OCI-LY3 (cell line): Measurements from ENCODE around the gene GALR2.
A peak's percentile ranks its signal among the peaks of the same experiment; 100 is the strongest.

Source experiments
- H2AFZ ChIP-seq: fragments of 200-600, 300-600 bp; shearing (Covaris generic); 2 replicates; pipeline ENCODE4 v1.6.0; 2014; ENCODE audit warnings: antibody characterized with exemption, low read depth, low read length
- H3K27ac ChIP-seq: fragments of 200-600, 300-600 bp; sonication (generic); 2 replicates; pipeline ENCODE4 v1.5.1; 2014; ENCODE audit warnings: mild to moderate bottlenecking, low read length, moderate library complexity, mixed read lengths
- H3K27me3 ChIP-seq: fragments of 200-600, 300-600 bp; sonication (generic); 2 replicates; pipeline ENCODE4 v1.6.1; 2014; ENCODE audit warnings: low read depth, low read length, mixed read lengths
- H3K36me3 ChIP-seq: fragments of 200-600, 300-600 bp; sonication (generic); replicated peaks from 2 replicates; pipeline ENCODE3; 2014; ENCODE audit warnings: low read depth, low read length, mixed read lengths
- H3K4me1 ChIP-seq: fragments of 300-600, 200-600 bp; sonication (generic); 2 replicates; pipeline ENCODE4 v1.6.1; 2014; ENCODE audit warnings: low read length, mixed read lengths
- H3K4me2 ChIP-seq: fragments of 200-600, 300-600 bp; sonication (generic); 2 replicates; pipeline ENCODE4 v1.6.1; 2014; ENCODE audit warnings: low read length, mixed read lengths
- H3K4me3 ChIP-seq: fragments of 300-600, 200-600 bp; sonication (generic); 2 replicates; pipeline ENCODE4 v1.5.1; 2014; ENCODE audit warnings: antibody characterized with exemption, mild to moderate bottlenecking, low read length, moderate library complexity
- H3K79me2 ChIP-seq: fragments of 300-600, 200-600 bp; shearing (Covaris generic); 2 replicates; pipeline ENCODE4 v1.6.1; 2014; ENCODE audit warnings: mild to moderate bottlenecking, low read length, mixed read lengths
- H3K9ac ChIP-seq: fragments of 300-600, 200-600 bp; shearing (Covaris generic); 2 replicates; pipeline ENCODE4 v1.6.0; 2014; ENCODE audit warnings: mild to moderate bottlenecking, low read length, moderate library complexity
- H3K9me3 ChIP-seq: fragments of 200-600, 300-600 bp; shearing (Covaris generic); 2 replicates; pipeline ENCODE4 v1.6.1; 2014; ENCODE audit warnings: low read length, mixed read lengths; ENCODE audit not compliant: insufficient read depth
- H4K20me1 ChIP-seq: fragments of 200-600, 300-600 bp; sonication (generic); 2 replicates; pipeline ENCODE4 v1.6.1; 2016; ENCODE audit warnings: low read length, mixed read lengths; ENCODE audit not compliant: insufficient read depth
- EZH2phosphoT487 ChIP-seq: fragments of 200-600 bp; shearing (Covaris generic); IDR thresholded peaks from 2 replicates; pipeline ENCODE4 v1.6.1; 2018; ENCODE audit warnings: antibody characterized with exemption, mixed run types, low read depth
- TF ChIP-seq, protein P1 (sequence below): fragments of 200-600, 300-600 bp; sonication (generic); IDR thresholded peaks from 2 replicates; pipeline ENCODE4 v1.5.1; 2014; ENCODE audit warnings: antibody characterized with exemption, low read length, low read depth

GALR2 gene

DNA sequence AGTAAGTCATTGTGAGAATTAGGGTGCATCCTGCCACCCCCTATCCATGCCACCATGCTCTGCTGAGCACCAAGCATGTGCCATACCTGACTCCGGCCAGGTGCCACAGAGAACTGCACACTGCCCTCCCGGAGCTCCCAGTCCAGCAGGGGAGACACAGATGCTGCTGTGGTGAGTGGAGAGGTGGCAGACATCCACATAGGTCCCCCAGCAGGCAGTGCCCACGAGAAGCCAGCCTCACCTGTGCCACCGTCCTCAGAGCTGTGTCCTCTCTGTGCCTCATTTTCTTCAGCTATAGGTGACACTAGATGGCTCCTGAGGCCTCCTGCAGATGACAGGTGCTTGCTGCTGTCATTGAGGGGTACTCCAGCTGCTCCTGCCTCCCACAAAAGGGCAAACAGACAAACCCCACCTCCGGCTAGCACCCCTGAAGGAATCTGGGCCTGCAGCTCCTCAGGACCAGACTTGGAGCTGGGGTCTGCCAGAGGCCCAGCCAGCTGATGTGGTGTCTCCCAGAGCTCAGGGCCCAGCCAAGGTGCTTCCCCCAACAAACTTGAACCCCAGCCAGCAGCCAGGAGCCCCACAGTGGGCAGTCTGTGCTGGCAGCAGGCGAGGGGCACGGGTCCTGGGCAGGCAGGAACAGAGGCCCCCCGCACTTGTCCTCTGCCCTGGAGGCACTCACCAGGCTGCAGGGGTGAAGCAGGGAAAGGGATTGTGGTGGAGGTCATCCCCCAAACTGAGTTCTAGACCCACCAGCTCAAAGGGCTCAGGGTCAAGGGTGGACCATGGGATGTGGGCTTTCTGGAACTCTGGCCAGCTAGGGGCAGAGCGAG lies 49.4 kb downstream of the GALR2 start:
- Histone ChIP-seq H3K4me2 (no peak overlapping the region), H2AFZ (no peak overlapping the region), H3K4me1 (peaks cover 3% of the 10 kb centered on the region; the same call in 1 of the 2 replicates), H3K4me3 (no peak overlapping the region), H3K9me3 (no peaks in the 10 kb centered on the region), H3K9ac (no peak overlapping the region), H3K79me2 (no peaks in the 10 kb centered on the region), H3K36me3 (no peaks in the 10 kb centered on the region), H3K27me3 (no peaks in the 10 kb centered on the region), H3K27ac (no peak overlapping the region), H4K20me1 (no peaks in the 10 kb centered on the region)
- TF ChIP-seq, protein P1, sequence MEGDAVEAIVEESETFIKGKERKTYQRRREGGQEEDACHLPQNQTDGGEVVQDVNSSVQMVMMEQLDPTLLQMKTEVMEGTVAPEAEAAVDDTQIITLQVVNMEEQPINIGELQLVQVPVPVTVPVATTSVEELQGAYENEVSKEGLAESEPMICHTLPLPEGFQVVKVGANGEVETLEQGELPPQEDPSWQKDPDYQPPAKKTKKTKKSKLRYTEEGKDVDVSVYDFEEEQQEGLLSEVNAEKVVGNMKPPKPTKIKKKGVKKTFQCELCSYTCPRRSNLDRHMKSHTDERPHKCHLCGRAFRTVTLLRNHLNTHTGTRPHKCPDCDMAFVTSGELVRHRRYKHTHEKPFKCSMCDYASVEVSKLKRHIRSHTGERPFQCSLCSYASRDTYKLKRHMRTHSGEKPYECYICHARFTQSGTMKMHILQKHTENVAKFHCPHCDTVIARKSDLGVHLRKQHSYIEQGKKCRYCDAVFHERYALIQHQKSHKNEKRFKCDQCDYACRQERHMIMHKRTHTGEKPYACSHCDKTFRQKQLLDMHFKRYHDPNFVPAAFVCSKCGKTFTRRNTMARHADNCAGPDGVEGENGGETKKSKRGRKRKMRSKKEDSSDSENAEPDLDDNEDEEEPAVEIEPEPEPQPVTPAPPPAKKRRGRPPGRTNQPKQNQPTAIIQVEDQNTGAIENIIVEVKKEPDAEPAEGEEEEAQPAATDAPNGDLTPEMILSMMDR = peak; percentile 48
- TF ChIP-seq EZH2phosphoT487 = no peak

DNA sequence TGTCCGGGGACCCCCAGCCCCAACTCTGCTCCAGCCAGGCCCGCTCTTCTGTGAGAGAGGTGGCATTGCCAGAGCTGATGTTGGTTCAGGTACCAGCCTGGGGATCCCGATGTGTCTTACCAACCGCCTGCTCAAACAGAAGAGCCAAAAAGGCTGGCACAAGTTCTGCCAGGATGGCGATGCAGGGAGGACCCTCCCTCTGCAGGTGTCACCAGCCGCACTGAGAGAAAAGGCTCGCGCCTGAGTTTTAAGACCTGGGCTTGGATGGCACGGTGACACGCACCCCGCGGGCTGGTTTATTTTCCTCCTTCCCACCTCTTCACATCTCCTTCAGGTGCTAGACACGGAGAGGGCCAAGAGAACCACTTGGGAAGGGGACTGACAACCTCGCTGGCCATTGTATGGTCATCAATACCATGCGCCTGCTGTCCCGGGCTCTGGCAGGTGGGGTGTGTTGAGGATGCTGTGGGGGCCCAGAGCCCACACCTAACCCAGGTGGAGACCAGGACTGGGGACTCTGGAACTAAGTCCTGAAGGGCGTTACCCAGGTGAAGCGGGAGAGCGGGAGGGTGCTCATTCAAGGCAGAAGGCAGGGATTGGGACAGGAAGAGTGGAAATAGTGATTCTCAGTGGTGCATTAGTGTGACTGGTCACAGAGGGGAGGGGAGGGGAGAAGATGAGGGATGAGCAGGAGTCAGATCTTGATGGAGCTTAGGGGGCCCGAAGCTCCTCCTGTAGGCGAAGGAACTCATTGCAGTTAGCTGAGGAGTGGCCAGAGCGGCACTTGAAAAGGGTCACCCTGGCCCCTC lies 50.2 kb downstream of the GALR2 start:
- TF ChIP-seq, protein P1 = peak; percentile 24
- no peak for TF ChIP-seq EZH2phosphoT487
- no peaks in the 10 kb centered on the region for H3K9me3 ChIP-seq
- H3K27me3 ChIP-seq = no peaks in the 10 kb centered on the region
- peaks cover 3% of the 10 kb centered on the region; the same call in 1 of the 2 replicates for H3K4me1 ChIP-seq
- no peak overlapping the region for H3K27ac ChIP-seq
- H3K9ac ChIP-seq = no peak overlapping the region
- no peaks in the 10 kb centered on the region for H4K20me1 ChIP-seq
- no peak overlapping the region for H2AFZ ChIP-seq
- no peak overlapping the region for H3K4me3 ChIP-seq
- no peaks in the 10 kb centered on the region for H3K79me2 ChIP-seq
- no peak overlapping the region for H3K4me2 ChIP-seq
- H3K36me3 ChIP-seq = no peaks in the 10 kb centered on the region

- no peaks in the 10 kb centered on the region for H3K36me3 ChIP-seq
- H3K9me3 ChIP-seq = no peaks in the 10 kb centered on the region
- H3K4me2 ChIP-seq = no peak overlapping the region
- no peaks in the 10 kb centered on the region for H3K79me2 ChIP-seq
- no peaks in the 10 kb centered on the region for H4K20me1 ChIP-seq
- no peak overlapping the region for H3K4me3 ChIP-seq
- peaks cover 3% of the 10 kb centered on the region; the same call in 1 of the 2 replicates for H3K4me1 ChIP-seq
- TF ChIP-seq, protein P1 = no peak
- no peak for TF ChIP-seq EZH2phosphoT487
- no peak overlapping the region for H3K27ac ChIP-seq
- H2AFZ ChIP-seq = no peak overlapping the region
- H3K9ac ChIP-seq = no peak overlapping the region
- H3K27me3 ChIP-seq = no peaks in the 10 kb centered on the region
Measured at GRCh38 chr17:76125391-76125675, 50.8 kb downstream of the GALR2 start.

- Histone ChIP-seq H3K4me2 (no peak overlapping the region), H2AFZ (no peak overlapping the region), H3K4me3 (no peak overlapping the region), H3K4me1 (peaks cover 3% of the 10 kb centered on the region; the same call in 1 of the 2 replicates), H3K27ac (no peak overlapping the region), H3K79me2 (no peaks in the 10 kb centered on the region), H3K9me3 (no peaks in the 10 kb centered on the region), H3K36me3 (no peaks in the 10 kb centered on the region), H3K9ac (no peak overlapping the region), H3K27me3 (no peaks in the 10 kb centered on the region), H4K20me1 (no peaks in the 10 kb centered on the region)
- no peak for TF ChIP-seq EZH2phosphoT487
- TF ChIP-seq, protein P1 = no peak
Measured at GRCh38 chr17:76125922-76126321, 51.3 kb downstream of the GALR2 start.
